HG03342 (cell line): ENCODE measurements around the gene KRT6A.

Experiments
- ATAC-seq: cut with Tn5 transposase; IDR thresholded peaks from one replicate; pipeline ENCODE4 v1.9.1; 2021; ENCODE audit warnings: mild to moderate bottlenecking, moderate library complexity; ENCODE audit not compliant: unreplicated experiment

The KRT6A gene

DNA sequence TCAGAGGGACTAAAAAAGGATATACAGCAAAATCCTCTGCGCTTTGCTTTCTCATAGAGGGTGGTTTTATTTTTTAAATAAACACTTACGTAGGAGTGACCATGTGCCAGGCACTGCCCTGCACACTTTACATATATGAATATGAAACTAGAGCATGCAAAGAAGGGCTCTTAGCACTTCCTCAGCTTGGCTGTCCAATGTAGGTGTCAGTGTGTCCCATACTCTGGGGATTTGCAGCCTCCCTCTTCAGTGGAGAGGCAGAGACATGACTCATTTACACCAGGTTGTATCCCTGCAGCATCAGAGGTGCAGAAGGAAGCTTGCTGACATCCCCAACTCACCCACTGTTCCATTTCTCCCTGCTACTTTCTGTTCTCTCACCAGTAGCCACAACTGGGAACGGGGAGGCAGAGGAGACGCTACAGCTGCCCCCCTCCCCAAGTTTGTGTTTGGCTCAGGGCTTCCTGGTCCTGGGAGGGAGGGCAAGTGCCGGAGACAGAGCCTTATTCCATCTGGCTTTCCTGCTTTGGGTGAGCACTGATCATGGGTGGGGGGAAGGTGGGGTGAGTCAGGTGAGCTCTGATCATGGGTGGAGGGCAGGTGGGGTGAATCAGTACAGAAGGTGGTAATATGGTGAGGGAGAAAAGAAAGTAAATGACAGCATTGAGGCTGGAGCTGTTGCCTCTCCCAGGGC is 32.0 kb upstream of the KRT6A start:
- no peak for ATAC-seq

DNA sequence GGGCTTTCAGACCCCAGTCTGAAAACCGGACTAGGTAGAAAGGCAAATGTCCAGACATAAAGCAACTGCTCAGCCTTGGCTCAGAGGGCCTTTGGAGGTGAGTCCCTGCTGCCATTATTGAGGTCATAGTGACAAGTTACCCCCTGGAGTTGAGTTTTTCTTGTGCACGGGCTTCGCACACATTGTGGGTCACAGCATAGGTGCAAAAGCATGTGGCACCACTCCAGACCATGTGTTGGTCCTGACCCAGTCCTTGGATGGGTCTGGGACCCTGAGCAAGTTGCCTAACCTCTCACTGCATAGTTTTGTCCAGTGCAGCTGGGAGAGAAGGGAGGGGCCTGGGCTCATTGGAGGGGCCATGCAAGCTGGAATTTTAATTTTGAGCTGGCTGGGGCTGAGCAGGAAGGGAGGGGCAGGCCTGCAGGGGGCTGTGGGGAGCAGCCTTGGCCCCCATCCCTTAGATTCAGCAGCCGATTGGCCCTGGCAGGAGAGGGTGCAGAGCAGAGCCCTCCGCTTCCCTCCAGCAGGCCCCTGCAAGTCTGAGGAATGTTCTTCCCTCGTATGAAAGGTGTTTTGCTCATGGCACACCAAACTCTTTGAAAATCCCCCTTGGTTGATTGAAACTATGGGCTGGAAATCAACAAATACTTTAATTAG is 31.3 kb upstream of the KRT6A start:
- ATAC-seq, result no peak

DNA sequence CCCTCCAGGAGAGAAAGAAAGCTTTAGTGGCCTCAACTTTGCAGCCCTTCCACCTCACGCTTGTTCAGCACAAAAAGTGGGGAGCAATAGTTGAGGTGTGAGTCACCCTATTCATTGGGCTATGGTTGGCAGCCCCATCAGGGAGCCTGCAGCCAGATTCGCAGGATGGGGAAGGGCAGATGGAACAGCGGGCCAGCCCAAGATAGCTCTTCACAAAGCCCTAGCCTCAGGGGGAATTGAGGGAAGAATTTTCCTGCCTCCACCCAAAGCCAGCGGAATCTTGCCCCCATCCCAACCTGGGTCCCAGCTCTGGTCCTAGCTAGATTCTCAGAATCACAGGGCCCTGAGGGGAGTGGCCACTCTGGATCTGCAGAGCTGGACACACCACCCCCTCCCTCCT is 30.8 kb upstream of the KRT6A start:
- no peak for ATAC-seq

DNA sequence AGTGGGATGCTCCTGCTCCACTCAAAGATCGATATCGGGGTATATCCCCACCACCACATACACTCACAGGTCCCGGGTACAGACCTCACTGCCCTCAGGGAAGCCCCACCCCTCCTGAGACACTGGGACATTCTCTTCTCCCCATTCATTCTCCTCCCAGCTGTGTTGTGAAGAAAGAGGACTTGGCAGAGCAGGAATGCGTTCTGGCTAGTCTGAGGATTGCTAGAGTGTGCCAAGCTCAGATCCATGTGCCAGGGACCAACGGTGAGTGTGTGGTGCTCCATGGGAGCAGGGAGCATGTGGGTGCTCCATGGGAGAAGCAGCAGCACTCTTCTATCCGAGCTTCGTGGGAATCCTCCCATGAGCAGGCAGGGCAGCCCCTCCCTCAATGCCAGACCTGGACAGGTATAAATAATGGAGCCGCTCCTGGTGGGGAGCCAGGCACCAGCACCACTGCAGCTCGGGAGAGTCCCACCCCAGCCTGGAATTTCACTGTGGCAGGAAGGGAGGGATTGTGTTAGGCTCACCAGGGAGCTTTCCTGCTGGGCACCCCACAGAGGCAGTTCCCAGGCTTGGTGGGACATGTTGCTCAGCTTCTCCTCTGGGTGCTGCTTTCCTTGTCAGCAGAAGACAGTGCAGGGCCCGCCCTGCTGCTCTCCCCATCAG is 29.4 kb upstream of the KRT6A start:
- no peak for ATAC-seq

DNA sequence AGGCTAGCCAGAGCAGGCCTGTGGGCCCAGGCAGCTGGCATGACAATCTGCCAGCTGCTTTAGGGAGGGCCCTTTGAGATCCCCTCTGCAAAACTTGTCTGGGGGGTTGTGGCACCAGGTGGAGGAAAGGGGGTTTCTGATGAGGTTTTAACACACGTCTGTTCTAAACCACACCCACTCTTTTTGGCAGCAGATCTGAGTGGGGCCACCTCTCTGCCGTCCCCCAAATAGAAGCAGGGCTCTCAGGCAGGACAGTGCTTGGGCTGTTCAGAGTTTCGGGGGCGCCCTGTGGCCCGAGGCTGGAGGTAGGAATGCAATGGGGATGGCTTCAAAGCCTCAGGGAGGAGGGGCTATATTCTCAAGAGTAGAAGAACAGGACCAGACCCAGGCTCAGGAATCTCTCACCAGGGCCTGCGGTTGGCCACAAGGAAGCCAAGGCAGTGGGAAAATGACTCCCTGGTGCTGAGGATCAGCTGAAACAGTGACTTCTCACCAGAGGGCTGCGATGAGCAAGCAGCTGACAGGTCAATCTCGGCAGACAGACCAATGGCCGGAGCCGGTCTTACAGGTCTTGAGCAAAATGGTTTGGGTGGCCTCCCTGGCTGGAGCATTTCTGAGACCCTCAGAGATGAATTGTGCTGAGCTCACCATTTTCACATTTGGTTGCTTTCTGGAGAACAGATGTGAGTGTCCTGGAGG is 28.7 kb upstream of the KRT6A start:
- no peak for ATAC-seq

DNA sequence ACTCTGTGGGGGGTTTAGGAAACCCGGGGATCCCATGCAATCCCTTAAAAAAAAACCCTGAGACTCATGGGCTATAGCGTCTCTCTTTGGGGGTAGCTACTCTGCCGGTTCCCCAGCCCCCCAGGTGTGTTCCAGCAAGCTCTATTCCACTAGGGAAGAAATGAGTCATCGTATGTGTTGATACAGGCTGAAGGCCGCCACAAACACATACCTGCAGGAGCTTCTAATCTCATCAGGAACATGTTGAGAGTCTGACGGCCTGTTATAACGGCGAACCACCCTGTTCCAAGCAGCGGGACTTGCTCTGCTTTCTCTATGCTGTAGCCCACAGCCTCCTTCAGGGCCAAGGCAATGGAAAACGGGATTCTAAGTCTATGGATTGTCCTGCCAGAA is 28.1 kb upstream of the KRT6A start:
- ATAC-seq, result no peak

DNA sequence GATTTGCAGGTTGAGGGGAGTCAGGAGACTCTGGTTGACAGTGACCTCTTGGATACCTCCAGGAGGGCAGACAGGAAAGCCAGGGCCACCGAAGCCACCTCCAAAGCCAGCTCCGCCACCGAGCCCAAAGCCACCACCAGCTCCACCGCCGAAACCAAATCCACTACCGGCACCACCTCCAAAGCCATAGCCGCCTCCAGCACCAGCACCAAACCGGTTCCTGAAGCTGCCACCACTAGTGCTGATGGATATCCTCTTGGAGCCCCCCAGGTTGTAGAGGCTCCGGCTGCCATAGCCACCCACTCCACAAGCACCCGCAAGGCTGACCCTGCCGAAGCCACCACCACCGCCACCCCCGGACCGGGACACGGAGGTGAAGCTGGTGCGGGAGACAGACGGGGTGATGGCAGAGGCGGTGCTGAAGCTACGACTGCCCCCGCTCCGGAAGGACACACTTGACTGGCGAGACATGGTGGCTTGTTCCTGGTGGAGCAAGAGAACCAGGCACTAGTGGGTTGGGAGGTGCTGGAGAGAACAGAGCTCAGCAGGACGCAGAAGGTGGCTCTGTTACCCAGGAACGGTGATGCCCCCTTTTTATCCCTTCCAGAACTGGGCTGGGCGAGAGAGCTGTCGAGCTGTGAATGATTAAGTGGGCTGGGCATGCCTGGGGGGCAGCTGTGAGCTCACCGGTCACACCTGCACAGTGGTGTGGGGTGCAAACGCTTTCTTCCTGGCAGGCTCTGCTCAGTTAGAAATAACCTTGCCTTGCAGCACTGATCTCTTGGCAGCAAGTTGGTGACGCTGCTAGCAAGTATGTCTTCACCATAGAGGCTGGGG is 27.0 kb upstream of the KRT6A start, which contains the start of gene KRT5:
Gene KRT5 (minus strand): TSS at position 569 of the 837 bp plus-strand sequence. CDS start 98 bp downstream, at position 471.
- ATAC-seq, result no peak

DNA sequence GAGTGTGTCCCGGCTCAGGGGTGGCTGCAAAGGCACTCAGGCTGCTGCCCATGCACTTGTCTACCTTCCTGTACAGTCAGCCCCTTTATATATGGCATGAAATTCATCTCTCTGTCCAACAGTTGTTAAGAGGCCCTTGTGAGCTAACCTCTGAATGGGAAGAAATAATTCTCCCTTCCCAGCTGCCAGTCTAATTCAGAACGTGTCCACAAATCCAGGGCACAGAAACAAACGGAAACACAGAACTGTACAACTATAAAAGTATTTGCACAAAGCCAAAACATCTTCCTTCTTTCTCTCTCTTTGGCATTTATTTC is 26.3 kb upstream of the KRT6A start:
- ATAC-seq, result no peak

DNA sequence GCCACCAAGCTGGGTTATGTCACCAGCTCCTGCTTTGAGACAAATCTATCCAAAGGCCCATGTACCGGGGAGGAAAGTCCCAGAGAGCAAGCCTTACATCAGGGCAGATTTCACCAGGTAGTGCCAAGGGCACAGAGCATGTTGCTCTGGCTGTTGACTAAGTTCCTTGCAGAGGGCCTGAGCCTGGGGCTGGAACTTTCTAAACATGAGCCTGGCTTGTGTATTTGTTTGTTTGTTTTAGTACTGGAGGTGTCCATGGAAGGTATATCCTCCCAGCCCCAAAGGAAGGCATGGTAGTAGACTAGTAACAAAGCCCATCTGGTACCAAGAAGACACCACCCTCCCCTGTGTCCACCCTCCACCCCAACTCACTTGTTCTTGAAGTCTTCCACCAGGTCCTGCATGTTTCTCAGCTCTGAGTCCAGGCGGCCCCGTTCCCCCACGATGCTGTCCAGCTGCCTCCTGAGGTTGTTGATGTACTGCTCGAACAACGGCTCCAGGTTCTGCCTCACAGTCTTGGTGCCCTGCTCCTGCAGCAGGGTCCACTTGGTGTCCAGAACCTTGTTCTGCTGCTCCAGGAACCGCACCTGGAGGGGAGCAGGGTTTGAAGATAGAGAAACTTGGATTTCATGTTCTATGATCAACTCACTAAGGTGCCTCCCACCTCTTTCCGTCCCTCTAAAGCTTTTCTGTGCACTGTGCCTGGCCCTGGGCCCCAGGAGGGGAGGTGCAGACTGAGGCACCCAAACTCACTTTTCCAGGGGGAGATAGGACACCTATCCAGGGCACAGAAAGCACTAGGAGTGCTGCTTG is 25.7 kb upstream of the KRT6A start:
- ATAC-seq, result no peak

DNA sequence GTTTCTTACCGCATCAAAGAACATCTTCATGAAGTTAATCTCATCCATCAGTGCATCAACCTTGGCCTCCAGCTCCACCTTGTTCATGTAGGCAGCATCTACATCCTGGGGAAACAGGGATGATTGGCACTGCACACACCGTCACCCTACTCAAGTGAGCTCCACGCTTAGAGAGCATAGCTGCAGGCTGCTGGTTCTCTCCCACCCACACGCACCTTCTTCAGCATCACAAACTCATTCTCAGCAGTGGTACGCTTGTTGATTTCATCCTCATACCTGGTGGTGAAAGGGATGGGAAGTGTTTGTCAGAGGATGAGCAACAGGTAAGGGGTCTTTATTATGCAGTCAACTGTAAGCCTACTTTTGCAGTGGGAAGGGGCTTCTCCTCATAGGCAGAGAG is 24.8 kb upstream of the KRT6A start:
- ATAC-seq, result no peak

DNA sequence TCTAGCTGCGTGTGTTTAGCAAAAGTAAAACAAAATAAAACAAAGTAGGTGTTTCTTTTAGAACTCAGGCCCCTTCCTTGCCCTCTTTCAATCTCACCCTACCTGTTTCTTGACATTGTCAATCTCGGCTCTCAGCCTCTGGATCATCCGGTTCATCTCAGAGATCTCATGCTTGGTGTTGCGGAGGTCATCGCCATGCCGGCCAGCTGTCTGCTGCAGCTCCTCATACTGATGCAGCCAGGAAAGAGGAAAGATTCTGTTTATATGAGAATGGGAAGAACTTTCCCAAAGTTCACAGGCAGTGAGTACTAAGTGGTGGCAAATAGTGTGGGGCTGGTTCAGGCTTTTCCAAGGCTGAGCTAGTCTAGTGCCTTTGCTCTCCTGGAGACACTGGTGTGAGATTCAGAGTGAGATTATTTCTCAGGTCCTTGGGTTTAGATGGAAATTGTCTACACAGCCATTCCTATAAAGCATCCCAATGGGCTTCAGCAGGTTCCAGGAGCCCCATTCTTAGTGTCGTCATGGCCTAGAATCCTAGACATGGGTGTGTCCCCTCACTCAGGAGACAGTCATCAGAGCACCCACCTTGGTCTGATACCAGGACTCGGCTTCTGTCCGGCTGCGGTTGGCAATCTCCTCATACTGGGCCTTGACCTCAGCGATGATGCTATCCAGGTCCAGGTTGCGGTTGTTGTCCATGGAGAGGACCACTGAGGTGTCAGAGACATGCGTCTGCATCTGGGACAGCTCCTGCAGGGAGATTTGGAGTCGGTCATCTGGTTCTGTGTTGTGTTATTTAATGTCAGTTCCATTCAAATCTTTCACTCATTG is 24.2 kb upstream of the KRT6A start:
- ATAC-seq, result no peak

DNA sequence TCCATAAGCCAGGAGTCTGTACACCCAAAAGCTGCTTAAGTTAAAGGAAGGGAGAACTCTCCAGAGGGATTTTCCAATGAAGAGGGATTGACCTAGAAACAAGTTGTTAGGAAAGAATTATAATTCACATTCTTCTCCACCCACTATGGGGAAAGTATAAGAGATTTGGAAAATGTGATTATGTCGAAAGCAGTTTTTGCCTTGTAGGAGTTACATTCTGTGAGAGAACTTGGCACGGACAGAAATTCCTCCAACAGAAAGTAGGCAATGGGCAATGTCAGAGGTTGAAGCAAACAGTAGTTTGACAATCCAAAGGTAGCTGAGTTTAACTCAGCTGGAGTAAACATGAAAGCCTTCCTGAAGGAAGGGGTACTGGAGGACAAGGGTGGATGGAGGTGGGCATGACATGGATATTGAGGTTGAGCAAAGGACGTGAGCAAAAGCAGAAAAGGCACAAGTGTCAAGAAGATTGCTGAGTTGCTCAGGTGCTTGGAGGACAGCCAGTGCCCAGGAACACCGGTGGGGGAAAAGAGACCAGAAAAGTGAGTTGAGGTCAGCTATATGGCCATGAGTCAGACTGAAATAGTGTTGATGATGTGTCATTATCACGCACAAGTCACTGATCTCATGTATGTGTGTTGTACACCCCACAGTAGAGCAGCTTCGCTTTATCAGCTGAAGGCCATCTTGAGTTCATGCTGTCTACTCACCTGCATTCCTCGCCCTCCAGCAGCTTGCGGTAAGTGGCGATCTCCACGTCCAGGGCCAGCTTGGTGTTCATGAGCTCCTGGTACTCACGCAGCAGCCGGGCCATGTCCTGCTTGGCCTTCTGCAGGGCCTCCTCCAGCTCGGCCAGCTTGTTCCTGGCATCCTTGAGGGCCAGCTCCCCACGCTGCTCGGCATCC is 23.1 kb upstream of the KRT6A start:
- no peak for ATAC-seq

DNA sequence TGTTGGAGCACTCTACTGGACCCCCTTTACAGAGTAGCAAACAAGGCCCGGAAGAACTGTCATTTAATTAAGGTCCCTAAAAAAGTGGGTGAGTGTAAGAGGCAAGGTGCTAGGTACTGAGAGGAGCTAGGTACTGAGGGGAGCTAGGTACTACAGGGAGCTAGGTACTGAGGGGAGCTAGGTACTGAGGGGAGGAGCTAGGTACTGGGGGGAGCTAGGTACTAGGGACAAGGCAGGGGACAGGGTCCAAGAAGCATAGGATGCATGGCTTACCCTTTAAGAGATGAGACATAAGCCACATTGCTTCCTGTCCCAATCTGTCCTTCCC is 22.2 kb upstream of the KRT6A start:
- no peak for ATAC-seq

DNA sequence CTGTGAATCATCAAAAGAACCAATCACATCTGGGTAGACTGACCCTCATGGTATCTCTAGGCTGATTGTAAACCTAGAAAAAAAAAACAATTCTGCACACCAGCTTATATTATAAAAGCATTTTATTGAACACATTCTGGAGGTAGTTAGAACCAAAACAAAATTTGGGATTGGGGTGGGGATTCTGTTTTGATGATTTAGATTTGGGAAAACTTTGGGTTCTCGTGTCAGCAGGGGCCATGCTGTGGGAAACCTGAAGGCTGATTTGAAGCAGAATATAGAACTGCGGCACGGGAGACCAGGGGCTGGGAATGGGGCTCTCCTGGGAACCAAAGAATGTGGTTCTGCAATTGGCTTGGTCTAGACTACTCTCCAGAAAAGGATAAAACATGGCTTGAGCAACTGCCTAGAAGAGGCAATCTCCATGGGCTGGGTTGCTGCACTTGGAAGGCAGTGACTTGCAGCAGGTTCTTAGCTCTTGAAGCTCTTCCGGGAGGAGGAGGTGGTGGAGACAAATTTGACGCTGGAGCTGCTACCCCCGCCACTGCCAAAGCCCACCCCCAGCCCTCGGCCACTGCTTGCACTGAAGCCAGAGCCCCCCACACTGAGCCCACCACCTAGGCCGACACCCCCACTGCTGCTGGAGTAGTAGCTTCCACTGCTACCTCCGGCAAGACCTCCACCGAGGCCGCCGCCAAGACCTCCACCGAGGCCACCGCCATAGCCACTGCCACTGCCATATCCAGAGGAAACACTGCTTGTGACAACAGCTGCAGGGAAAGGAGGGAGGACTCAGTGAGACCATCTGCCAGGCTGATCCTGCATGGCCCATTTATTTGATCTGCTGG is 21.6 kb upstream of the KRT6A start:
- no peak for ATAC-seq

DNA sequence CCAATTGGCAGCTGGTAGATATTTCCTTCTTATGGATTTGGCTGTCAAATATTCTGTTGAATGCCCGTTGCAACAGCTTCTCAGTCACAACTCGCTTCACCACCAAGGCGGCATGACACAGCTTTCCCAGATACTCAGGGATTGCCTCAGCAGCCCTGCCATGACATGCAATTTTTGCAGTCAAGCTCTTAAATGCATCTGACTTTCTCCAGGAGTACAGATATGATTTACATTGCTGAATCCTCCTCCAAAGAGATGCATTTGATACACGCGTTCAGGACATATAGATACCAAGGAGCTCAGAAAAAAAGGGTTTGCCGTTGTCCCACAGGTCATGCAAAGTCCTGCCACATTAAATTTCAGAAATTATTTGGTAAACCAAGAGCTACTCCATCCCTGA is 20.7 kb upstream of the KRT6A start:
- ATAC-seq, result no peak

DNA sequence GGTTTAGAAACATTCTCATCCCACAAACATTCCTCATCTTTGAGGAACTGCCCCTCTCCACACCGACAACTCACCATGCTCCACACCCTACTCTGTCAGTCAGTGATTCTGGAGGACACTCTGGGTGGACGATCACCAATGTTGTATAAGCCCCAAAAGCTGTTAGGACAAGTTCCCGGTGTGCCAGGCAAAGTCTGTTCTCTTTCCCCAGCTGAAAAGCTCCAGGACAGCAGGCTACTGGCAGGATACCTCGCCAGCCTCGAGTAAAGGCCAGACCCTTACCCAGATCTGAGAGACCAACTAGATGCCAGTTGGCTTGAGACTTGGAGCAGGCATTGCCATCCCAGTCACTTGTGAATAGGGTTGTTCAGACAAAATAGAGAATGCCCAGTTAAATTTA is 15.2 kb upstream of the KRT6A start:
- no peak for ATAC-seq
